Stimulated activated CD4-positive, alpha-beta T cell treated with anti-CD3 and anti-CD28 coated beads, Interleukin-4, amount 100 ng/mL, for 24 hours (primary cell): Measurements from ENCODE around the gene SOCS3.
A peak's percentile ranks its signal among the peaks of the same experiment; 100 is the strongest.
"Not testable (repeated sequence)": the region's sequence is repeated elsewhere in the genome, so short reads cannot be mapped to it uniquely, and the experiment has no call there.

Source experiments
- DNase-seq: peaks from one replicate; pipeline ENCODE4 v3.0.0-alpha.2; 2020

Gene SOCS3

GRCh38 chr17:78325076-78325687, 34.7 kb downstream of the SOCS3 start:
- no peak for DNase-seq

GRCh38 chr17:78324391-78325075, 35.3 kb downstream of the SOCS3 start:
- no peak for DNase-seq

GRCh38 chr17:78323826-78324390, 36.0 kb downstream of the SOCS3 start:
- DNase-seq: no peak

- no peak for DNase-seq
Observed at GRCh38 chr17:78322858-78323455, 36.9 kb downstream of the SOCS3 start.

GRCh38 chr17:78322327-78322857, 37.5 kb downstream of the SOCS3 start:
- DNase-seq: no peak

GRCh38 chr17:78318843-78319242, 41.0 kb downstream of the SOCS3 start:
- DNase-seq: no peak

- DNase-seq: no peak
Observed at GRCh38 chr17:78318407-78318806, 41.5 kb downstream of the SOCS3 start.

- no peak for DNase-seq
Observed at GRCh38 chr17:78317794-78318400, 42.0 kb downstream of the SOCS3 start.

GRCh38 chr17:78316867-78317789, 42.7 kb downstream of the SOCS3 start:
- no peak for DNase-seq

GRCh38 chr17:78316115-78316866, 43.6 kb downstream of the SOCS3 start:
- no peak for DNase-seq

- peak; percentile 68 for DNase-seq
Observed at GRCh38 chr17:78315355-78316114, 44.3 kb downstream of the SOCS3 start.

GRCh38 chr17:78314683-78315354, 45.1 kb downstream of the SOCS3 start:
- DNase-seq: no peak

- peak; percentile 51 for DNase-seq
Observed at GRCh38 chr17:78313735-78314648, 45.9 kb downstream of the SOCS3 start.

- not testable (repeated sequence) for DNase-seq
Observed at GRCh38 chr17:78309659-78310255, 50.1 kb downstream of the SOCS3 start.

GRCh38 chr17:78307887-78308638, 51.8 kb downstream of the SOCS3 start:
- DNase-seq: no peak

GRCh38 chr17:78306913-78307312, 53.0 kb downstream of the SOCS3 start:
- no peak for DNase-seq
